HepG2 (cell line): Measurements from ENCODE around the gene HYCC2. TPM values are rescaled to one million over a fixed set of nuclear protein-coding genes. Genes with fewer than 3 reads are reported as not detected.
A peak's percentile ranks its signal among the peaks of the same experiment; 100 is the strongest.

Experiments
- FOSL1 ChIP-seq: sonication (generic); formaldehyde crosslinking; IDR thresholded peaks from 2 replicates; pipeline ENCODE4 v1.9.0; 2021; ENCODE audit warnings: missing genetic modification reagents, borderline replicate concordance
- GABPB1 ChIP-seq: IDR thresholded peaks from 2 replicates; pipeline ENCODE4 v1.6.1; 2016; ENCODE audit warnings: mild to moderate bottlenecking, missing genetic modification reagents, moderate library complexity, missing compliant biosample characterization
- GFI1 ChIP-seq: sonication (generic); formaldehyde crosslinking; IDR thresholded peaks from 2 replicates; pipeline ENCODE4 v1.5.0; 2020; ENCODE audit warnings: missing genetic modification reagents, mild to moderate bottlenecking, borderline replicate concordance
- HOXA7 ChIP-seq: sonication (generic); formaldehyde crosslinking; IDR thresholded peaks from 2 replicates; pipeline ENCODE4 v1.8.1; 2022; ENCODE audit warnings: mild to moderate bottlenecking, missing genetic modification reagents, moderate library complexity
- KMT2B ChIP-seq: IDR thresholded peaks from 2 replicates; pipeline ENCODE4 v1.6.1; 2016; ENCODE audit warnings: missing genetic modification reagents, missing compliant biosample characterization
- NFE2L1 ChIP-seq: sonication (generic); formaldehyde crosslinking; IDR thresholded peaks from 2 replicates; pipeline ENCODE4 v1.4.0; 2020; ENCODE audit warnings: missing genetic modification reagents, mild to moderate bottlenecking, borderline replicate concordance
- PPARG ChIP-seq: conservative IDR thresholded peaks from 2 replicates; pipeline ENCODE4 v1.6.1; 2016; ENCODE audit warnings: missing biosample characterization, missing genetic modification reagents
- PRMT3 ChIP-seq: sonication (generic); formaldehyde crosslinking; IDR thresholded peaks from 2 replicates; pipeline ENCODE4 v1.8.1; 2022; ENCODE audit warnings: low read depth, mild to moderate bottlenecking, moderate library complexity, missing genetic modification reagents, borderline replicate concordance
- RCOR2 ChIP-seq: IDR thresholded peaks from 2 replicates; pipeline ENCODE4 v1.6.1; 2016; ENCODE audit warnings: missing biosample characterization, missing genetic modification reagents
- SMARCC2 ChIP-seq: fragments of 450-650 bp; IDR thresholded peaks from 2 replicates; pipeline ENCODE4 v1.6.1; 2017; ENCODE audit warnings: antibody characterized with exemption, mild to moderate bottlenecking
- SUZ12 ChIP-seq: fragments of 150-350 bp; IDR thresholded peaks from 2 replicates; pipeline ENCODE4 v1.6.1; 2014; ENCODE audit warnings: low read depth, low read length
- UBTF ChIP-seq: sonication (generic); formaldehyde crosslinking; IDR thresholded peaks from 2 replicates; pipeline ENCODE4 v1.4.0; 2020; ENCODE audit warnings: mild to moderate bottlenecking, missing genetic modification reagents
- ZNF138 ChIP-seq: sonication (generic); formaldehyde crosslinking; IDR thresholded peaks from 2 replicates; pipeline ENCODE4 v1.5.0; 2020; ENCODE audit warnings: mild to moderate bottlenecking, low read depth, missing genetic modification reagents
- ZNF383 ChIP-seq: sonication (generic); formaldehyde crosslinking; IDR thresholded peaks from 2 replicates; pipeline ENCODE4 v1.4.0; 2020; ENCODE audit warnings: missing genetic modification reagents, mild to moderate bottlenecking, borderline replicate concordance
- ZNF619 ChIP-seq: sonication (generic); formaldehyde crosslinking; IDR thresholded peaks from 2 replicates; pipeline ENCODE4 v1.4.0; 2020; ENCODE audit warnings: mild to moderate bottlenecking, missing genetic modification reagents
- ZNF672 ChIP-seq: sonication (generic); formaldehyde crosslinking; IDR thresholded peaks from 2 replicates; pipeline ENCODE4 v1.8.1; 2022; ENCODE audit warnings: missing genetic modification reagents
- ZNF7 ChIP-seq: IDR thresholded peaks from 2 replicates; pipeline ENCODE4 v1.6.1; 2016; ENCODE audit warnings: missing biosample characterization, missing genetic modification reagents
- ZNF768 ChIP-seq: sonication (generic); formaldehyde crosslinking; IDR thresholded peaks from 2 replicates; pipeline ENCODE4 v1.4.0; 2020; ENCODE audit warnings: missing genetic modification reagents
- ZSCAN20 ChIP-seq: sonication (generic); formaldehyde crosslinking; IDR thresholded peaks from 2 replicates; pipeline ENCODE4 v1.4.0; 2020; ENCODE audit warnings: missing genetic modification reagents, mild to moderate bottlenecking, borderline replicate concordance
- polyA plus RNA-seq, 8 experiments: library from polyadenylated mRNA; depleted of rRNA in 3 of 8; stranded (reverse) in 7 of 8; unstranded in 1 of 8; fragments of >200 nt; fragmentation: Illumina TruSeq in 4 of 8; extraction: Trizol in 4 of 8; gene quantifications; 2 replicates each; pipeline versions ENCODE4 v1.2.1 to v1.2.3, GENCODE V29; 2011 to 2016; ENCODE audit warnings: low read depth in 4 of 8, missing spikeins in 1 of 8, mixed read lengths in 1 of 8; ENCODE audit not compliant: insufficient read depth in 1 of 8
- total RNA-seq, 5 experiments: library from RNA; depleted of rRNA; stranded (reverse); fragments of >200 nt; fragmentation: Illumina TruSeq; extraction: Trizol; gene quantifications; 2 replicates each; pipeline ENCODE4 v1.2.3, GENCODE V29; 2016; ENCODE audit warnings: low read depth in 1 of 5
- TF ChIP-seq, protein P1 (sequence below): sonication (generic); formaldehyde crosslinking; IDR thresholded peaks from 2 replicates; pipeline ENCODE4 v1.4.0; 2020; ENCODE audit warnings: missing genetic modification reagents
- TF ChIP-seq, protein P2 (sequence below): sonication (generic); formaldehyde crosslinking; IDR thresholded peaks from 2 replicates; pipeline ENCODE4 v1.4.0; 2020; ENCODE audit warnings: missing genetic modification reagents

HYCC2 gene
- total and polyA plus RNA-seq, 2 of the 13 experiments (the other 11 are each of a cell fraction or from before 2014, with no cell fraction given) = 4.7 to 13.9 TPM

DNA sequence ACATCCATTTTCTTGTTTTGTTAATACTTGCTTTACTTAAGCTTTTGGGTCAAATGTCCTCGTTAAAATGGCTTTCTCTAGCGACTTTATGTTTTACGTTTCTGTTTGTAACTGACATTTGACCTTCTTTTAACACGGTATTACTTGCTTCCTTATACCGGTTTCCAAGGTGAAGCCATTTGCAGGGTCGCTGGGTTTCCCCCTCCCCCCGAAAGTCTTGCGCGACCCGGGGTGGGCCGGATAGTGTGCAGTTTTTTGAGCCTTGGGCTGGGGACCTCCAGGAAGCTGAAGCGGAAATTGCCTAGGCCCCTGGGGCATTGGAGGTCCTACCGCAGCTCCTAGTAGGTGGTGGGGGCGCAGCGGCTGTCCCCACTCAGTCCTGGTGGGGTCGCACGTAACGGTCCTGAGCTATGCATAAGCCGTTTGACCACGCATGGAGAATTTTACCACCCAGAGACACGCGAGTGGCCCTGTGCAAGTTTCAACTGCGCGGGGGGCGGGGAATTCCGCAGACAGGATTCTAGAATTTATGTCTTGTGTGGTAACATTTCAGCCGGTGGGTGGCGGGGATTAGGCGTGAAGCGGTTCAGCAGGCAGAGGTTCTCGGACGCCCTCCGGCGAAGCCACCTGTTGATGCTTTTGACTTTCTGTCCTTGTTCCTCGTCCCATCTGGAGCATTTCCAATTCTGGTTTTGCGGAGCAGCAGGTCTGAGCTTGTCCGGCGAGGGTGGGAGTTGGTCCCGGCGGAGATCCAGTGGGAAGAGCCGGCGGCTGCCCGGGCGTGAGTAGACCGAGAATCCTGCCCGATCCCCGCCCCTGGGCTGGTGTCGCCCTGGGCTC lies 46.9 kb upstream of the HYCC2 start (continued):
- TF ChIP-seq PRMT3 (0 out of 2 replicates have a peak, but pooled peaks have one; percentile 62), PPARG (CRISPR knock-in tag) (peak; percentile 57), ZNF7 (CRISPR knock-in tag) (no peak), ZNF672 (CRISPR knock-in tag) (no peak), HOXA7 (CRISPR knock-in tag) (no peak), SUZ12 (no peak), ZNF383 (CRISPR knock-in tag) (peak; percentile 97; the same call in 1 of the 2 replicates), GABPB1 (CRISPR knock-in tag) (peak; percentile 80), KMT2B (CRISPR knock-in tag) (peak; percentile 73), RCOR2 (CRISPR knock-in tag) (peak; percentile 76; the same call in 1 of the 2 replicates), NFE2L1 (no peak), UBTF (CRISPR knock-in tag) (peak; percentile 65), ZSCAN20 (CRISPR knock-in tag) (peak; percentile 92), ZNF768 (CRISPR knock-in tag) (no peak; the same call in 1 of the 2 replicates), FOSL1 (CRISPR knock-in tag) (no peak), ZNF619 (no peak; the same call in none of the 2 replicates), SMARCC2 (no peak), ZNF138 (peak; percentile 54; the same call in 1 of the 2 replicates), GFI1 (CRISPR knock-in tag) (peak; percentile 71)
- TF ChIP-seq, protein P1, sequence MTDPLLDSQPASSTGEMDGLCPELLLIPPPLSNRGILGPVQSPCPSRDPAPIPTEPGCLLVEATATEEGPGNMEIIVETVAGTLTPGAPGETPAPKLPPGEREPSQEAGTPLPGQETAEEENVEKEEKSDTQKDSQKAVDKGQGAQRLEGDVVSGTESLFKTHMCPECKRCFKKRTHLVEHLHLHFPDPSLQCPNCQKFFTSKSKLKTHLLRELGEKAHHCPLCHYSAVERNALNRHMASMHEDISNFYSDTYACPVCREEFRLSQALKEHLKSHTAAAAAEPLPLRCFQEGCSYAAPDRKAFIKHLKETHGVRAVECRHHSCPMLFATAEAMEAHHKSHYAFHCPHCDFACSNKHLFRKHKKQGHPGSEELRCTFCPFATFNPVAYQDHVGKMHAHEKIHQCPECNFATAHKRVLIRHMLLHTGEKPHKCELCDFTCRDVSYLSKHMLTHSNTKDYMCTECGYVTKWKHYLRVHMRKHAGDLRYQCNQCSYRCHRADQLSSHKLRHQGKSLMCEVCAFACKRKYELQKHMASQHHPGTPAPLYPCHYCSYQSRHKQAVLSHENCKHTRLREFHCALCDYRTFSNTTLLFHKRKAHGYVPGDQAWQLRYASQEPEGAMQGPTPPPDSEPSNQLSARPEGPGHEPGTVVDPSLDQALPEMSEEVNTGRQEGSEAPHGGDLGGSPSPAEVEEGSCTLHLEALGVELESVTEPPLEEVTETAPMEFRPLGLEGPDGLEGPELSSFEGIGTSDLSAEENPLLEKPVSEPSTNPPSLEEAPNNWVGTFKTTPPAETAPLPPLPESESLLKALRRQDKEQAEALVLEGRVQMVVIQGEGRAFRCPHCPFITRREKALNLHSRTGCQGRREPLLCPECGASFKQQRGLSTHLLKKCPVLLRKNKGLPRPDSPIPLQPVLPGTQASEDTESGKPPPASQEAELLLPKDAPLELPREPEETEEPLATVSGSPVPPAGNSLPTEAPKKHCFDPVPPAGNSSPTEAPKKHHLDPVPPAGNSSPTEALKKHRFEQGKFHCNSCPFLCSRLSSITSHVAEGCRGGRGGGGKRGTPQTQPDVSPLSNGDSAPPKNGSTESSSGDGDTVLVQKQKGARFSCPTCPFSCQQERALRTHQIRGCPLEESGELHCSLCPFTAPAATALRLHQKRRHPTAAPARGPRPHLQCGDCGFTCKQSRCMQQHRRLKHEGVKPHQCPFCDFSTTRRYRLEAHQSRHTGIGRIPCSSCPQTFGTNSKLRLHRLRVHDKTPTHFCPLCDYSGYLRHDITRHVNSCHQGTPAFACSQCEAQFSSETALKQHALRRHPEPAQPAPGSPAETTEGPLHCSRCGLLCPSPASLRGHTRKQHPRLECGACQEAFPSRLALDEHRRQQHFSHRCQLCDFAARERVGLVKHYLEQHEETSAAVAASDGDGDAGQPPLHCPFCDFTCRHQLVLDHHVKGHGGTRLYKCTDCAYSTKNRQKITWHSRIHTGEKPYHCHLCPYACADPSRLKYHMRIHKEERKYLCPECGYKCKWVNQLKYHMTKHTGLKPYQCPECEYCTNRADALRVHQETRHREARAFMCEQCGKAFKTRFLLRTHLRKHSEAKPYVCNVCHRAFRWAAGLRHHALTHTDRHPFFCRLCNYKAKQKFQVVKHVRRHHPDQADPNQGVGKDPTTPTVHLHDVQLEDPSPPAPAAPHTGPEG = peak; percentile 86; the same call in 1 of the 2 replicates
- TF ChIP-seq, protein P2, sequence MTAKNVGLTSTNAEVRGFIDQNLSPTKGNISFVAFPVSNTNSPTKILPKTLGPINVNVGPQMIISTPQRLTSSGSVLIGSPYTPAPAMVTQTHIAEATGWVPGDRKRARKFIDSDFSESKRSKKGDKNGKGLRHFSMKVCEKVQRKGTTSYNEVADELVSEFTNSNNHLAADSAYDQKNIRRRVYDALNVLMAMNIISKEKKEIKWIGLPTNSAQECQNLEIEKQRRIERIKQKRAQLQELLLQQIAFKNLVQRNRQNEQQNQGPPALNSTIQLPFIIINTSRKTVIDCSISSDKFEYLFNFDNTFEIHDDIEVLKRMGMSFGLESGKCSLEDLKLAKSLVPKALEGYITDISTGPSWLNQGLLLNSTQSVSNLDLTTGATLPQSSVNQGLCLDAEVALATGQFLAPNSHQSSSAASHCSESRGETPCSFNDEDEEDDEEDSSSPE (CRISPR knock-in tag) = peak; percentile 69
